GM10847 (cell line): ENCODE measurements around the gene UNC5B.

Experiments
- POLR2A ChIP-seq: IDR thresholded peaks from 2 replicates; pipeline ENCODE4 v1.6.1; 2011; ENCODE audit not compliant: insufficient read length; ENCODE audit errors: extremely low read depth

UNC5B gene

DNA sequence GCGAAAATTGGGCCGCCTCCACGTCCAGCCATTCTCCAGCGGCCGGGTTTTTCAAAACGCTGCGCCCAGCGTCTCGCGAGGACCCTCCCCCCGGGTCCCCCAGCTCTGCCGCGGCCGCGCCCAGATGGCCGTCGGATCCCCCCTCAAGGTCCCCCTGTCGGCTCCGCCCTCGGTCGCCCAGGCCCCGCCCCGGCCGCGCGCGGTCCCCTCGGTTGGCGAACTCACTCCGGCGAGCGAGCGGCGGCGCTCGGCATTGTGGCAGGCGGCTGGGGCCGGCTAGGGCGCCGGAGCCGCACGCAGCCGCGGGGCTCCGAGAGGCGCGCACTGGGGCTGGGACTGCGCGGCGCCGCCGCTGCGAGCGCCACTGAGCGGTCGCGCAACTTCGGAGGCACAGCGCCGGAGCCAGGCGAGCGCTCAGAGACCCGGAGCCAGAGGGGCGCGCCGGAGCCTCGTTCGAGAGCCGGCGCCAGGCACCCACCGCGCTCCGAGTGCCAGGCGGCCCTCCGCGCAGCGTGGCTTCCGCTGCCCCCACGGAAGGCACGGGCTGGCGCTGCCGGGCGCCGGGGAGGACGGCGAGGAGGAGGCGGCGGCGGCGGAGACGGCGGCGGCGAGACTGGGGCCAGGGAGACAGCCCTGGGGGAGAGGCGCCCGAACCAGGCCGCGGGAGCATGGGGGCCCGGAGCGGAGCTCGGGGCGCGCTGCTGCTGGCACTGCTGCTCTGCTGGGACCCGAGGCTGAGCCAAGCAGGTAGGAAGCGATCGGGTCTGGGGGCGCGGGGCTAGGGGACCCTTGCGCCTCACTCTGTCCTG, at the start of gene UNC5B:
UNC5B (plus strand) TSS at position 253 of the 809 bp plus-strand sequence; CDS start at position 669, 416 bp downstream.
- no peak for TF ChIP-seq POLR2A

DNA sequence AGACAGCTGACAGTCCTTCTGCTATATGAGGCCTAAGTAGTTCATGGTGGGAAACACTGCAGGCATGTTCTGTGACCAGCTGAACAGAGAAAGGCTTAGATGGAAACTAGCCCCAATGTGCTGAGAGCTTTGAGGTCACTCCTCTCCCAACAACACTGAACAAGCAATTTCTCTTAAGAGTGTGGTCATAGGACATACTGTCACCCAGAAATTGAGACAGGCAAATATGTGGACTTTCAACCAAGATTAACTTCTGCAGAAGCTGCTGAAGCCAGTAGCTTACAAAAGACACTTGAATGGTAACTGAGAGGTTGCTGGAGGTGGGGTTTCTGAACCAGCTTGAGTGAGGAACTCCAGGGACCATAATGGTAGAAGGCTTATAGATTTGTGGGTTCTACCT, 38.9 kb upstream of the UNC5B start:
- TF ChIP-seq POLR2A, result no peak

DNA sequence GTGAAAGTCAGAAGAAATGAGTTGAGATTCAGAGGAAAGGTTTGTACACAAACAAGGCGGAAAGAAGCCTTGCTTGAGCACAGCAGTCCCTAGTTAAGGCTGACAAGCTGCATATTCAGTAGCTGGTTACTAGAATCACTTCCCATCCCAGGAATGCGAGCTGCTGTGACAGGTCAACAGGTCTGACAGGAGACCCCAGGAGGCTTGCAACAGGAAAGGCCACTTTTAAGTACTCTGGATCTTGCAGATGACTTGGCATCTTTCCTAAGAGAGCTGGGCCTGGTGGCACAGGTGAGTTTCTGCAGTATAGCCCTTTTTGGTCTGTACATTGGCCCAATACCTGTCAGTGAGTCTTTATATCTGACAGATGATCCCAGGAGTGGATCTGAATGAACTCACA, 35.7 kb upstream of the UNC5B start:
- TF ChIP-seq POLR2A, result no peak

DNA sequence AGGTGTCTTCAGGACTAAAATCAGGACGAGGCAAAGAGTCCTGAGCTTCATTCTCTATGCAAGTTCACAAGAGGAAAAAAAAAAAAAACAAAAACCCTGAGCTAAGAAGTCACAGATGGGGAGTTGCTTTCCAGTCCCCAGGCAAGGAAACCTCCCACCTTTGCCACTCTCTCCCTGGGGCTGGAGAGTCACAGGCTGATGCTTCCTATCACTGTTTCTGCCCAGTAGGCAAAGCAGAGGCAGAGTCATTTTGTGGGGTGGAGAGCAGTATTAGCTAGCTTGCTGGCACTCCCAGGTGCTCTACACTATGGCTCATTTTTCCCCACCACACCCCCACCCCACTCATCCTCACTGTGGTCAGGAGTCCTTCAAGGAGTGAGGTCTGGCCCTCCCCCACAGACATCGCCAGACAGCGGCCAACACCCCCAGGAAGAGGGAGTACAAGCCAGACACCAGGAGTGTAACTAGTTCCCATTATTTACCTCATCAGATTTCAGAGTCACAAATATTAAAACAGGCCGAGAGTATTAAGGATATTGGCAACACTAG, 34.6 kb upstream of the UNC5B start:
- no peak for TF ChIP-seq POLR2A

DNA sequence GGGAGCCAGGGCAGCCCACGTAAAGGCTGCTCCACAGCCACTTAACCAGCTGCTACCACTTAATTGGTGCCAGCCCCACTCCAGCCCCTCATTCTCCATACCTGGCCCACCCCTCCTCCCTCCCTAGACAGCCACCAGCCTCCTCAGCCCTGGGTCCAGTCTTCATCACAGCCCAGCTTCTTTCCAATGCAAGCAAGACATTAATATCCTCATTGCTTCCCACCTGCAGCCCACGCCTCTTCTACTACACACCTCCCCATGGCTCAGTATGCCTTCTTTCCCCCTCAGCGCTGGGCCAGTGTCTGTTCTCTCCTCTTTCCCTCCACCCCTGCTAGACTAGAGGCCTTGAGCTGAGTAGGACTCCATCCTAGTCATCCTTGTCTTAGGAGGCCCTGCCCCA, 33.5 kb upstream of the UNC5B start:
- no peak for TF ChIP-seq POLR2A

DNA sequence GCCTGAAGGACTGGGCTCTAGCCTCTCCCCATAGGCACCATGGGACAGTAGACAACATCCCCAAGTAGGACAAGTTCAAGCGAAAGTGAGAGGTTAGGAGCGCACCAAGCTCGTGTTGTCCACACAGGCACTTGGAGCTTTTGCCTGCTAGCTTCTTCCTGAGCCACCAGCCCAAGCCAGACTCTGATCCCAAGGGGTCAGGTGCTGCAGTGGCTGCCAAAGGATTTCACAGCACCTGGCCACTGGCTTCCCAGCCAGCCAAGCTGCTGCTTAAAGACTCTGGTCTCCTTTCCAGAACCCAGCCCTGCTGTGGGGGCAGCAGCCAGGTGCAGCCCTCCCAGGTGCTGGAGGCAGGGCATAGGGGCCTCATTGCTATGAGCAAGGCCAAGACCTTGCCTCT, 33.0 kb upstream of the UNC5B start:
- no peak for TF ChIP-seq POLR2A

DNA sequence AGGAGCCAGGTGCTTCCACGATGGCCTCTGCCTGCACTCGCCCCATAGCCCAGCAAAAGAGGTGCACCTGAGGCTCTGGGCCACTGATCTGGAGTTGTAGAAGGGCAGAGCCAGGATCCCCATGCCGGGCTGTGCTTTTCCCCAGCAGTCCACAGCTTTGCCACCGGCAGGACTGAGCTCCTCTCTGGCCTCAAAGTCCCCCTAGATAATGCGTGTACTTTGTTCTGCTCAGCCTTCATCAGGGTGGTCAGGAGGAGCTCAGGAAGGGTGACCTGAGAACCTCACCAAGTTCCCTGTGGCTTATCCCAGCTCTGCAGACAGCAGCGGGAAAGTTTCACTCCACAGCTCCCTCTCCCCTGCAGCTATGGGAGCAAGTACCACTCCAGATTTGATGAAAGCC, 27.9 kb upstream of the UNC5B start:
- no peak for TF ChIP-seq POLR2A

DNA sequence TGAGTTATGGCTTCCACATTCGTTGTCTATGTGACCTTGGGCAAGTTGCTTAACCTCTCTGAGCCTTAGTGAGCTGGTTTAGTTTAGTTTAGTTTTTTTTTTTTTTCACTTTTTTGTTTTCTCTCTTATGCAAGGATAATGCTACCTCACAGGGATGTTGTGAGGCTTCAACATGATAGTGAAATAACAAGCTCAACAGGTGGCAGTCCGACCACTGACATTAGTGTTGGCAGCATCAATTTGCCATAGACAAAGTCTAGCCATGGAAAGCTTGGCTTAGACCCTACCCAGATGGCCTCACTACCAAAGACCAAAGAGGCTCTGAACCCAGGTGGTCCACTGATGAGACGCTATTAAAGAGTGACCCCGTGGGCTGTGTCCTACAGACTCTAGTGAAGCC, 27.2 kb upstream of the UNC5B start:
- no peak for TF ChIP-seq POLR2A

DNA sequence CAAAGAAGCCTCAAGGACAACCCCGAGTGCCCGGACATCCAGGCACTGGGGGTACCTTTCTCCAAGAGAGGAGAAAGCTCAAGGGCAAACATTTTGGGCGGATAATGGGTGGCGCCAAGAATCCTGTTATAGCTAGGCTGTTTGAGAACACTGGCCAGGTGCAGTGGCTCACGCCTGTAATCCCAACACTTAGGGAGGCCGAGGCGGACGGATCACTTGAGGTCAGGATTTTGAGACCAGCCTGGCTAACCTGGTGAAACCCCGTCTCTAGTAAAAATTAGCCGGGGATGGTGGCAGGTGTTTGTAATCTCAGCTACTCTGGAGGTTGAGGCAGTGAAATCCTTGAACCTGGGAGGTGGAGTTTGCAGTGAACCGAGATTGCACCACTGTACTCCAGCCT, 25.2 kb upstream of the UNC5B start:
- TF ChIP-seq POLR2A, result no peak

DNA sequence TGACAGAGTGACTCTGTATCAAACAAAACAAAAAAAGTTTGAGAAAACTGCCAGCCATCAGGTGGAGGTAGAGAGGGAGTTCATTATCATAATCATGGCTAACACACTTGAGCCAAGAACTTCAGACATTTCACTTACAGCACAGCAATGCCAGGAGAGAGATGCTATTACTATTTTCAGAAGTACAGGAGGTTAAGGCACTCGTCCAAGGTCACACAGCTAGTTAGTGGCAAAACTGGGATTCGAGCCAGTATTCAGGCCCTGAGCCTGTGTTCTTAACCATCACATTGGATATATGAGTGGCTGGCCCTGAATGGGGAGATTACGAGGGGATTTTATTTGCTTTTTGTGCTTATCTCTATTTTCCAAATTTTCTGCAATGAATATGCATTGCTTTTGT, 24.8 kb upstream of the UNC5B start:
- no peak for TF ChIP-seq POLR2A

DNA sequence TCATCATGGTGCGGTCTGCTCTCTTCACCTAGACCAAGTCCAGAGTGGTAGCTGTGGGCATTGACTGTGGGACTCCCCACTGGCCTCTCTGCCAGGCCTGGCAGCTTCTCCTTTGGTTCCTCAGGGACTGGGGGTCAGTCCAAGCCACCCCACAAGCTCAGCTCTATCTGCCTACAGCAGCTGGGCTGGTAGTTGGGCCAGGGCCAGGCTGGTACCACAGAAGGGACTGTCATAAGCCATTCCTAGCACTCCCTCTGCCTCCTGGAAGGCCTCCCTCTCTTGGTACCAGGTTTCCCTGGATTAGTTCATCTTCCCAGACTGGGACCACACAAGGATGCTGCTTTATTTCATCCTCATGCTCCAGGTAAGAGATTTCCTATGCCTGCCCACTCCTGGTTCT, 24.2 kb upstream of the UNC5B start:
- no peak for TF ChIP-seq POLR2A

DNA sequence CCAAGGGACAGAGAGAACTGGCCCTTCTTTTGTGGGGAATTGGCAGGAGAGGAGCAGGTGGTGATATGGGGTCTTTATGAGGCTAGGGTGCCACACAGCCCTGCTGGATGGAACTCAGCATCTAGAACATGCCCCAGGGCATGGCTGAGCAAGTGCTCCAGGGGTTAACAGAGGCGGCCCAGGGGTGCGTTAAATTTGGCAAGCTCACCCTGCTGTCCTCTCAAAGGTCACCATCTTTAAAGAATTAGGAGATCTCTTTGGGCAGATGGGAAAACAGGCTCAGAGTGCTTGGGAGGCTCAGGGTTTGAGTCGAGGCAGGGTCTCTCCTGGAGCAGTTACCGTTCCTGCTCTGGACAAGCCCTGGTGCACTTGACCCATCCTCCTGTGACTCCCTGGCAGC, 21.4 kb upstream of the UNC5B start:
- TF ChIP-seq POLR2A, result no peak

DNA sequence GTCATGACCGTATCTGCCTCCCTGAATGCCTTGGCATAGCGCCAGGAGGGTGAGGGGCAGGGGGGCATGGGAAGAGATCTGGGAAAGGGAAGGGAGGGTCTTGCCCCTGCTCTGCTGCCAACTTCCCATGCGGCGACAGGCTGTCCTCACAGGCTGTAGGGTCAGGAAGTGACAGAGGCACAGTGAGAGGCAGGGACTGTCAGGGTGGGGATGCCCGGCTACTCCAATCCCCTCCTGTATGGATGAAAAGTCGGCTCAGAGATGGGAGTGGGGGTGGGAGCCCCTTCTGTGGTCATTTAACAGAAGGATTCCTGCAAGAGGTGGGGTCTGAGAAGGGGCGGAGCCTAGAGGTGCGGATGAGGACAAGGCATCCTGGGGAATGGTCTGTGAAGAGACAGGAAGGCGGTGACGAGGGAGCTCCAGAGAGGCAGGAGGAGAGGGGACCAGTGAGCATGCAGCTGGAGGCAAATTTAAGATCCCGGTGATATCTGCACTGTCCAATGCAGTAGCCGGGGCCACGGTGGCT, 20.8 kb upstream of the UNC5B start:
- TF ChIP-seq POLR2A, result no peak

DNA sequence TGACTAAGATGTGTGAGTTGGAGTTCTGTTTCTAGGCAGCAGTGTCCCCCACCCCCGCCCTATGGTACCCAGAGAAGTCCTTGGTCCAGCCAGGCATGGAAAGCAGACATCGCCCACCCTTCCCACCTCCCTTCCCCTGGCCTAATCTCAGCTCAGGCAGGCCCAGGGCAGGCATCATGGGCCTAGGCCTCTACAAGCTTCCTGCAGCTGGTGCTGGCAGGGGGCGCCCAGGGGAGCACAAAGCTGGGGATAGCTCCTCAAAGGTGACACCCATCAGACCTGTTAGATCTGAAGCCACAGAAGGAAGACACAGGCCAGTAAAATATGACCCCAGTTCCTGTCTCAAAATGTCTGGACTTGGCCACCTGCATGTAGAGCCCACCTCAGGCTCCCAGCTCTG, 18.9 kb upstream of the UNC5B start:
- no peak for TF ChIP-seq POLR2A

DNA sequence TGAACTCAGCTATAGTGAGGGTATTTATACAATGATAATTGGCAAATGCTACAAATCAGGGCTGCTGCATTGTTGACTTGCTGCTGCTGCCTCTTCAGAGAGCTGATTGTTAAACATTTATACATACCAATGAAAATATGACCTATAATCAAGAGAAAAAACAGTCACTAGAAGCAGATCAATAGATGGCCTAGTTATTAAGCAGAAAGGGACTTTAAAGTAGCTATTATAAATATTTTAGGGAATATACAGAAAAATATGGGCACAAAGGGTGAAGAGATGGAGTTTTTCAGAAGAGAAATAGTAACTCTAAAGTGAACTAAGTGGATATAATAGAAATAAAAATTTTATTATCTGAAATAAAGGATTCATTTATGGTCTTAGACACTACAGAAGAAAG, 14.4 kb upstream of the UNC5B start:
- TF ChIP-seq POLR2A, result no peak

DNA sequence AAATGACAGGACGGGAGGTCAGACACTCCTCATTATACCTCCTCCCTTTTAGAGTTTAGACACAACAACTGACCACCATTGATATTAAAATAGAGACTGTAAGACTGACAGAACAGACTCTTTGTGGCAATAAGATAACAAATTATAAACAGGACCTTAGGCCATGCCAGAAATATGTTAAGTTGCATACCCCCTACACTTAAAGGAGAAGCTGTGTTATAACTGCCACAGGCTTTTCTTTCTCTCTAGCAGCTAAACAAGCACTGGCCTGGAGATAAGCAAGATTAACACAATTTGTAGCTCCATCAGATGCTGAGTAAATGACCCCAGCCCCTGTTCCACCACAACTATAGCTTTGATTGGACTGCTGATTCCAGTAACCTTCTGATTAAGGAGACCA, 10.5 kb upstream of the UNC5B start:
- TF ChIP-seq POLR2A, result no peak

DNA sequence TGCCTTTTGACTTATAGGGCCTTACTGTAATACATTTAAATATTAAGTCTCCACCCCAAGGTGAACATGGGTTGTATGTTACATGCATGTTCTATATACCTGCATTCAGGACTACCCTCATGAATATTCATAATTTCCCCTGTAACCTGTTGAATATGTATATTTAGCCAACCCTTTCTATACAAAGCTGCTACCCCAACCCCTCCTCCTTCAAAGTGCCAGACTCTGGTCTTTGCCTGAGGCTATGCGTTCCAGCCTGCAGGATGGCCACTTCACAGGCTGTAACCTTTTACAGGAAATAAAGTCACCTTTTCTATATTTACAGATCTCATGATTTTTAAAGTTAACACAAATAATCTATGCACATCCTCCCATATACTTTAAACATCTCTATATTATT, 10.1 kb upstream of the UNC5B start:
- TF ChIP-seq POLR2A, result no peak
